HG03457 (cell line): ENCODE measurements around the gene FAM162A.
A peak's percentile ranks its signal among the peaks of the same experiment; 100 is the strongest.
"Not testable (repeated sequence)": the region's sequence is repeated elsewhere in the genome, so short reads cannot be mapped to it uniquely, and the experiment has no call there.

ENCODE experiments used
- ATAC-seq: cut with Tn5 transposase; IDR thresholded peaks from one replicate; pipeline ENCODE4 v1.9.1; 2021; ENCODE audit warnings: moderate number of reproducible peaks; ENCODE audit not compliant: unreplicated experiment

Gene FAM162A

GRCh38 chr3:122383771-122384697 lies at the start of gene FAM162A:
Gene FAM162A (plus strand): TSS chr3:122384182. CDS start chr3:122384266, 84 bp downstream.
- peak; percentile 88 for ATAC-seq

- ATAC-seq: no peak
Measured at GRCh38 chr3:122342803-122343202, 41.2 kb upstream of the FAM162A start.

GRCh38 chr3:122343654-122344053 lies 40.3 kb upstream of the FAM162A start:
- no peak for ATAC-seq

DNA sequence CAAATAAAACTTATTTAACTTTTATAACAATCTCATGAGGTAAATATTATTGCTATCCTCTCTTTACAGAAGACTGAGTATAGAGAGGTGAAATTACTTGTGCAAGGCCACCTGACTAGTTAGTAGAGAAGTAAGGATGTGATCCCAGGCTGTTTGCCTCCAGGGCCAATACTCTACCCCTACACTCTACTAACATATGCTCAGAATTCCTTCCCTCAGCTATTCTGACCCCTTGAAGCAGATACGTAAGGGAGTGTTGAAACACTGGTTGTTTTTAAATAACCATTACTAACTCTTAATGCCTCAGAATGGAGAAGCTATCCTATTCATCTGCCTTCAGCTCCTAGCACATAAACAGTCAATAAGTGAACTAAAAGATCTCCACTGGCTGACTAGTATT lies 34.8 kb upstream of the FAM162A start:
- ATAC-seq: no peak

DNA sequence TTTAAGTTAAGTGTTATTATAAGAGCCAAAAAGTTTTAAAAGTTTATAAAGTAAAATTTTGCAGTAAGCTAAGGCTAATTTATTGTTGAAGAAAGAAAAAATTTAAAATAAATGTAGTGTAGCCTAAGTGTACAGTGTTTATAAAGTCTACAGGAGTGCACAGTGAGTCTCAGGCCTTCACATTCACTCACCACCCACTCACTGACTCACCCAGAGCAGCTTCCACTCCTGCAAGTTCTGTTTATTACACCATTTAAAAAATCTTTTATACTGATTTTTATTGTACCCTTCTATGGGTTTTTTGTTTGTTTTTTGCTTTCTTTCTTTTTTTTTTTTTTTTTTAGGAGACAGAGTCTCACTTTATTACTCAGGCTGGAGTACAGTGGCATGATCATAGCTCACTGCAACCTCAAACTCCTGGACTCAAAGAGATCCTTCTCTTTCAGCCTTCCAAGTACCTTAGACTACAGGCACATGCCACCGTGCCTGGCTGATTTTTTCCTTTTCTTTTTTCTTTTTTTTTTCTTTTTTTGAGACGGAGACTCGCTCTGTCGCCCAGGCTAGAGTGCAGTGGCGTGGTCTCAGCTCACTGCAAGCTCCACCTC lies 33.1 kb upstream of the FAM162A start:
- ATAC-seq: no peak

- no peak for ATAC-seq
Measured at GRCh38 chr3:122351612-122352011, 32.4 kb upstream of the FAM162A start.

DNA sequence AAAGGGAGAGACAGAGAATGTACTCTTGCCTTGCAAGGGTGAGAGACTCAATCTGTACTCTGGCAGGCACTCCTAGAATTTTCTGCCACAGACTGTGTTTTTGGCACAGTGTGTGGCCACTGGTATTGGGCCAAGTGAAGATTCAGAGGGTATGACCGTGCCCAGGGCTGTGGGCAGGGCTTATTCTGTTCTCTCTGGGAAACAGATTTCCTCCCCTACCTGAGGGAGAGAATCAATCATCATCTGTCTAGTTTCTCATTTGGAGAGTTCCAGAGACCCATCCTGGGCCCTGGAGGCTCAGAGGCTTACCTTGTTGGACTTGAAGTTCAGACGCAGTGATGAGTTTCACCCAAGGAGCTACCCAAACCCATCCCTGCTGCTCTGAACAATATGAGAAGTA lies 30.8 kb upstream of the FAM162A start:
- no peak for ATAC-seq

GRCh38 chr3:122353893-122354401 lies 30.0 kb upstream of the FAM162A start:
- ATAC-seq: no peak

DNA sequence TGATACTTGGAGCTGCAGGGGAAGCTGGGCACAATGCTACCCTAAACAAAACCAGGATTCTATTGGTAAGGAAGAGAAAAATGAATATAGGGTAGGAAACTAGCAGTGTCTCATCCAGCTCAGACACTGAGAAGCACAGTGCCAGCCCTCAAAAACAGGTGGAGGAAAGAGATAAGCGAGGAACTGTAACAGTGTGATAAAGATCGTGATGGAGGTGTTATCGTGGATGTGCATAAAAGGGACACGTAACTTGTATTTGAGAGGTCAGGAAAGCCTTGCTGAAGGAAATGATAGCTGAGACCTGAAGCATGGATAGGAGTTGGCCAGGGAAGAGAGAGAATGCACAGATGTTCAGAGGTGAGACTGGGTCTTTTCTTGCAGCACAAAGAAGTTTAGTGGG lies 28.4 kb upstream of the FAM162A start:
- ATAC-seq: no peak

GRCh38 chr3:122356402-122356801 lies 27.6 kb upstream of the FAM162A start:
- no peak for ATAC-seq

- no peak for ATAC-seq
Measured at GRCh38 chr3:122357828-122358702, 25.9 kb upstream of the FAM162A start.

- no peak for ATAC-seq
Measured at GRCh38 chr3:122358703-122359032, 25.3 kb upstream of the FAM162A start.

DNA sequence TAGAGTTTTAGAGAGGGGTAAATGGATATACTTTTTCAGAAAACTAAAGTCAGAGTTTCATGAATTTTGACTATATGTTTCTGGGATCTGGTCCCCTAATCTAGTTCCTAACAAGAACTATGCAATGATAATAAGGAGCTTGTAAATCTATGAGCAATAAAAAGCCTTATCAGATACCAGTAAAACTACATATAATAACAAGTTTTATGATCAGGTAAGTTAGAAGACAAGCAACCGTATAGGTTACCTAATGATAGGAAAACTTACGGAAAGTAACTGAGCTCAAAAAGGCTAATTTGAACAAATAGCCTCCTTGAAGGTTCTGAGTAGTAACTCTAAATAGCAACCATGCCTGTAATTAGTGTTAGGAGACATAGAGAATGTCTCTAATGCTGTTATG lies 22.0 kb upstream of the FAM162A start:
- no peak for ATAC-seq

DNA sequence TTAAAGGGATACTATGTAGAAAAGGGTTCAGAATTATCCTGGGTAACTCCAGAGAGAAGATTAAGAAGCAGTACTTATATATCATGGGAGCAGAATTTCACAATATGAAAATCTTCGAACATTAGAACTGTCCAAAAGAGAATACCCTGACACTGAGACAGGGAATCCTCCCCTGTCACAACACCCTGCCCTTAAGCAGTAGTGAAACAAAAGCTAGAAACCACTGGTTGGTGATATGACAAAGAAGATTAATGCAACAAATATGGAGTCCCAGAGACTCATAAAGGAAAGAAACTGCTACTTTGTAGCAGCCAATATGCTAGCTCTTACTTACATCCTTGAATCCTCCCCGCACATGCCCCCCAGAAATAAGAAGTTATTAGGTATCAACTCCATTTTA lies 19.5 kb upstream of the FAM162A start:
- no peak for ATAC-seq

GRCh38 chr3:122365073-122365472 lies 18.9 kb upstream of the FAM162A start:
- ATAC-seq: no peak

GRCh38 chr3:122365582-122366378 lies 18.2 kb upstream of the FAM162A start:
- not testable (repeated sequence) for ATAC-seq

GRCh38 chr3:122366379-122366749 lies 17.6 kb upstream of the FAM162A start:
- ATAC-seq: no peak

DNA sequence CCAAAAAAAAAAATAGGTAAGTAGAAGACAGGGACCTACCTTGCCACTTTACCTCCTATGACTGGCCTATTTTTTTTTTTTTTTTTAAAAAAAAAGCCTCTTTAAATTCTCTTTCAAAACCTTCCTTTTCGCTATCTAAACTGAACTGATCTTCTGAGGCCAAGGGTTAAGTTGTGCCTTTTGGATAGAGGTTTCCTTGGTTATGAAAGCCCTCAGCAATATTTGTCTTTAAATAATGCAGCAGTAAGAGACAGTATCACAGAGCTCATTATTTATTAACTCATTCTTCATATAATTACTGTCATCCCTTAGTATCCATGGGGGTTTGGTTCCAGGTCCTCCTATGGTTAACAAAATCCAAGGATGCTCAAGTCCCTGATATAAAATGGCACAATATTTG lies 9.9 kb upstream of the FAM162A start:
- no peak for ATAC-seq

GRCh38 chr3:122377975-122378374 lies 6.0 kb upstream of the FAM162A start:
- no peak for ATAC-seq

- ATAC-seq: no peak
Measured at GRCh38 chr3:122382888-122383666, 905 bp upstream of the FAM162A start, which contains the start of gene MIX23. Gene MIX23 (minus strand): TSS chr3:122383231. CDS start chr3:122383224, 7 bp downstream.
